HL-60 (cell line): ENCODE results near the gene ICAM2.

Source experiments
- DNase-seq, 2 experiments: peaks; one replicate each; pipeline ENCODE4 v3.0.0-alpha.2; 2010 to 2020; ENCODE audit warnings: low read depth in 1 of 2, low spot score in 1 of 2
- H3K27ac ChIP-seq: fragments of 250-450 bp; sonication (Bioruptor Pico); replicated peaks from 2 replicates; pipeline ENCODE4 v1.5.1; 2020; ENCODE audit warnings: mild to moderate bottlenecking, moderate library complexity
- H3K27me3 ChIP-seq: fragments of 250-450 bp; sonication (Bioruptor Pico); 2 replicates; pipeline ENCODE4 v1.5.1; 2021; ENCODE audit warnings: mild to moderate bottlenecking, moderate library complexity; ENCODE audit not compliant: insufficient read depth, poor library complexity, severe bottlenecking
- H3K4me3 ChIP-seq: replicated peaks from 2 replicates; pipeline ENCODE4 v1.5.1; 2011; ENCODE audit warnings: mild to moderate bottlenecking, control low read depth, low read length; ENCODE audit not compliant: insufficient read depth
- CTCF ChIP-seq: IDR thresholded peaks from one replicate; pipeline ENCODE4 v1.5.1; 2011; ENCODE audit warnings: low read length, control low read depth, inconsistent platforms; ENCODE audit not compliant: insufficient read depth
- GABPA ChIP-seq: IDR thresholded peaks from 2 replicates; pipeline ENCODE4 v1.6.1; 2012; ENCODE audit warnings: low read depth
- POLR2AphosphoS5 ChIP-seq: IDR thresholded peaks from 2 replicates; pipeline ENCODE4 v1.6.1; 2012; ENCODE audit warnings: low read depth
- REST ChIP-seq: IDR thresholded peaks from 2 replicates; pipeline ENCODE4 v1.6.1; 2012; ENCODE audit warnings: low read depth; ENCODE audit not compliant: insufficient replicate concordance
- SPI1 ChIP-seq: IDR thresholded peaks from 2 replicates; pipeline ENCODE4 v1.6.1; 2012; ENCODE audit warnings: low read depth, mild to moderate bottlenecking, borderline replicate concordance

The ICAM2 gene

GRCh38 chr17:64025732-64026294 is 5.4 kb upstream of the ICAM2 start:
- Histone ChIP-seq H3K27ac (no peak overlapping the region), H3K27me3 (no peaks in the 10 kb centered on the region), H3K4me3 (no peak overlapping the region)

GRCh38 chr17:64024781-64025731 is 4.6 kb upstream of the ICAM2 start:
- DNase-seq = no peak
- no peaks in the 10 kb centered on the region for H3K27me3 ChIP-seq
- H3K27ac ChIP-seq = no peak overlapping the region
- no peak for TF ChIP-seq GABPA
- no peak for TF ChIP-seq REST
- no peak for TF ChIP-seq CTCF
- no peak for TF ChIP-seq POLR2AphosphoS5
- TF ChIP-seq SPI1 = no peak
- no peak overlapping the region for H3K4me3 ChIP-seq

More at GRCh38 chr17:64025732-64026294, 5.4 kb upstream of the ICAM2 start:
- DNase-seq = peak; percentile 76 to 84
- TF ChIP-seq CTCF (peak; percentile 85), GABPA (no peak)

- DNase-seq = no peak
- TF ChIP-seq REST = no peak
- no peak for TF ChIP-seq GABPA
- TF ChIP-seq POLR2AphosphoS5 = no peak
- no peak for TF ChIP-seq CTCF
- no peak for TF ChIP-seq SPI1
- H3K27ac ChIP-seq = no peak overlapping the region
- H3K4me3 ChIP-seq = no peak overlapping the region
- no peaks in the 10 kb centered on the region for H3K27me3 ChIP-seq
Observed at GRCh38 chr17:64024215-64024654, 3.8 kb upstream of the ICAM2 start.
